Fibroblast of villous mesenchyme (primary cell): Measurements from ENCODE around the gene ADGRB3. TPM values are rescaled to one million over a fixed set of nuclear protein-coding genes. Genes with fewer than 3 reads are reported as not detected.

ENCODE experiments used
- DNase-seq: peaks from one replicate; pipeline ENCODE4 v3.0.0-alpha.2; 2010; ENCODE audit warnings: low read depth
- H3K4me3 ChIP-seq: 2 replicates; pipeline ENCODE4 v1.5.1; 2011; ENCODE audit warnings: low read depth, mild to moderate bottlenecking, low read length
- total RNA-seq: library from RNA; depleted of rRNA; stranded (reverse); fragments of >200 nt; gene quantifications from 2 replicates; pipeline ENCODE4 v1.2.3, GENCODE V29; 2012
- TF ChIP-seq, protein P1 (sequence below): IDR thresholded peaks from 2 replicates; pipeline ENCODE4 v1.5.1; 2012; ENCODE audit warnings: low read depth, mild to moderate bottlenecking, low read length; ENCODE audit not compliant: insufficient read depth

ADGRB3 gene
- total RNA-seq, 1 donor, result under 0.01 TPM

DNA sequence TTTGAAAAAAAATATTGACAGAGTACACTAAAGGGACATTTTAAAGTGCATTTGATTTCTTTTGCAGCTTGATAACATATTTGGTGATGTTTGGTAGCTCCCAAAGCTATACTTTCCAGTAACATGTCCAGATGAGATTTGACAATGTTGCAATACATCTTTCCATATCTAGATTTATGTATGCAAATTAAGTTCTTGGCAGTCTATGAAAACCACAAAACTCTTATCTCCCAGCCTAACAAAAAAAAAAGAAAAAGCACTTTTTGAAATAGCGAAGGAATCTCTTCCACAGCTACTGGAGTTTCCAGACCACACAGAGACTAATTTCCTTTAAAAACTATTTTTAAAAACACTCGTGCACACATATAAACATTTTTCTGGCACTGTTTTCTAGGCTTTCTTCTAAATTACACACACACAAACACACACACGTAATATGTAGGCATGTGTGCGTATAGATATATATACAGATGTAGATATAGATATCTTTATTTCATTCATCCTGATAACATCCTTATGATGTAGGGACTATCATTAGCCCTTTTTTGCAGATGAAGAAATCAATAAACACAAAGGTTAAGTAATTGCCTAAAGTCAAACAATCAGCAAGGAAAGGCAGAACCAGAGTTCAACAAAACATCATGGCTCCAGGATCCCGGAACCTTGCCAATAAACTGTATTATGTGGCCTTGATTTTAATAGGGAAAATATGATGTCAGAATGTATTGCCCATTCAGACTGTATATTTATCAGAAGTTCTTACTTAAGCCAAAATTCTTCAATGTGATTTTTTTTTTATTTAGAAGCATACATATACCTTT lies 93.3 kb downstream of the ADGRB3 start:
- H3K4me3 ChIP-seq, result no peak overlapping the region
- DNase-seq, result no peak
- TF ChIP-seq, protein P1, sequence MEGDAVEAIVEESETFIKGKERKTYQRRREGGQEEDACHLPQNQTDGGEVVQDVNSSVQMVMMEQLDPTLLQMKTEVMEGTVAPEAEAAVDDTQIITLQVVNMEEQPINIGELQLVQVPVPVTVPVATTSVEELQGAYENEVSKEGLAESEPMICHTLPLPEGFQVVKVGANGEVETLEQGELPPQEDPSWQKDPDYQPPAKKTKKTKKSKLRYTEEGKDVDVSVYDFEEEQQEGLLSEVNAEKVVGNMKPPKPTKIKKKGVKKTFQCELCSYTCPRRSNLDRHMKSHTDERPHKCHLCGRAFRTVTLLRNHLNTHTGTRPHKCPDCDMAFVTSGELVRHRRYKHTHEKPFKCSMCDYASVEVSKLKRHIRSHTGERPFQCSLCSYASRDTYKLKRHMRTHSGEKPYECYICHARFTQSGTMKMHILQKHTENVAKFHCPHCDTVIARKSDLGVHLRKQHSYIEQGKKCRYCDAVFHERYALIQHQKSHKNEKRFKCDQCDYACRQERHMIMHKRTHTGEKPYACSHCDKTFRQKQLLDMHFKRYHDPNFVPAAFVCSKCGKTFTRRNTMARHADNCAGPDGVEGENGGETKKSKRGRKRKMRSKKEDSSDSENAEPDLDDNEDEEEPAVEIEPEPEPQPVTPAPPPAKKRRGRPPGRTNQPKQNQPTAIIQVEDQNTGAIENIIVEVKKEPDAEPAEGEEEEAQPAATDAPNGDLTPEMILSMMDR, result no peak

DNA sequence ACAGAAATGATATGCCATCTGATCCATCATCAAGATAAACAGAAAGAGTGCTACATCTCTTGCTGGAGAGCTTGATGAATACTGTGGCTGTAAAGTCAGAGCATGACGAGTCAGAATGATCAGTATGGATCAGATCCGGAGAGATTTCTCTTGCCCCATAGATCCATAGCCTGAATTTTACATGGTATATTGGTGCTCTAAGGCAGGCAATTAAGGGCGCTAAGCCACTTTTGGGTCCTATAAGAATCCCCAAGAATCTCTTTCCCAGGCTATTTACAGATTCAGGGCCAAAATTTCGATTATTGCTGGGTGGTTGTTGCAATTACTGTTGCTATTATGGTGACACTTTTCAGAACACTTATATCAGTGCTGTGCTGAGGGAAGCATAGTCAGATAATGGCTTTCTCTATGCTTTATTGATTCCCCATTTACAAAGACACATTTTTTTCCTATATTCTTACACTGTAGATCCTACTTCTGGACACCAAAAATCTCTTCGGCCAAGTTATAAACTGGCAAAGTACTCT lies 94.4 kb downstream of the ADGRB3 start:
- H3K4me3 ChIP-seq, result no peak overlapping the region
- DNase-seq, result no peak
- TF ChIP-seq, protein P1, result no peak

DNA sequence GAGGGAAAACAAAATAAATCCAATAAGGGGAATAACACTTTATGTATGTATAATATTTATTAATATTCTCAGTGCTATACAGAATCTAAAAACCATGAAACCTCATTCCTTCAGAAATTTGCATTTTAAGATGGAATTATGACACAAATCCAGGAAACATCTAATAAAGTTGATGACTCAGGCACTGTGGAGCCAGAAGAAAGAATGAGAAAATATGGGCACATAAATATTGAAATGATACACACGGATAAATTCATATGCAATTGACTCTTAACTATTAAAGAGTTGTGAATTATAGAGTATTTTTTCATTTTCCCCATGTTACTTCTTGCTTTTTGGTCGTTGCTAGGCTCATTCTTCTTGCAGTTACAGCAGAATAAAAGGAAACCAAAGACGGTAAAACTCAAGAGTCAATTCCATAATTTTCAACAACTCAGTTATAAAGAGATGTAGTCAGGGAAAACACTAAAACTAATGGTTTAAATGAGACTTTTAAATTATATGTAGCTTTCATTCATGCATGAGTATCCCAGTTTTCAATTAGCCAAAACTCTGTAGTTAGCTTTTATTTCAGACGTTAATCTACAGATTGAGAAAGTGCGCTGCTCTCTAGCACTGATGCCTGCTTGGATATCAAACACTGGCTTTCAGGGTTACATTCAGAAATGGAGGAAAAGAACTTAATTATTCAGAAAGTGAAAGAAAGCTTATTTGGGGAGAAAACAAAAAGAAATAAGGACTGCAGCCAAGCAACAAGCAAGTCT lies 95.4 kb downstream of the ADGRB3 start:
- no peak for DNase-seq
- TF ChIP-seq, protein P1, result no peak
- H3K4me3 ChIP-seq, result no peak overlapping the region

DNA sequence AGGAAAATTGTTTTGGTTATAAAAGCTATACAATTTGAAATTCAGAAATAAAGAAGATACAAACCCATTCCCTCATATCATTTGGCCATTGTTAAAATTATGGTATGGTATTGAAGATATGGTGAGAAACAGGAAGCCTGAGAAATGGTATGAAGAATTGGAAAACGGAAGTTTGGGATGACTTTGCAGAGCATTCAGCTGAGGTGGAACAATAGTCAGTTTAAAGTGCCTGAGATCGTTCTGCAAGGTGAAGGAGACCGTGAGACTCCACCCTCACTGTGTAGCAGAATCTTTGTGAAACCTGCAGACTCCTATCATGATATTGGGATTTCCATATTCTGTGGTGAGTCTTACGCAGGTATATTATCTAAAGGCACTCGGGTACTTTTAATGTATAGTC lies 97.3 kb downstream of the ADGRB3 start:
- H3K4me3 ChIP-seq, result no peak overlapping the region
- no peak for DNase-seq
- TF ChIP-seq, protein P1, result no peak

DNA sequence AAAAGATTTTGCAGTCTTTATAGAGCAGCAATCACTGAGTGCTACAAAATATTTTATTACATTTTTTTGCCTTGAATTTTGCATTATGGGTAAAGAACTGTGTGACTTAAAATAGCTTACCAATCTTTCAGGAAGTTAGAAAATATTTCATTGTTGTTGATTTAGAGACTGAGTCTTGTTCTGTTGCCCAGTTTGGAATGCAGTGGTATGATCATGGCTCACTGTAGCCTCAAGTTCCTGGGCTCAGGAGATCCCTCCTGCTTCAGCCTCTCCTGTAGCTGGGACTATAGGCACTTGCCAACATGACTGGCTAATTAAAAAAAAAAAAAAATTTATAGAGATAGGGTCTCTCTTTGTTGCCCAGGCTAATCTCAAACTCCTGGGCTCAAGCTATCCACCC lies 100.8 kb downstream of the ADGRB3 start:
- DNase-seq, result no peak
- TF ChIP-seq, protein P1, result no peak
- no peak overlapping the region for H3K4me3 ChIP-seq

DNA sequence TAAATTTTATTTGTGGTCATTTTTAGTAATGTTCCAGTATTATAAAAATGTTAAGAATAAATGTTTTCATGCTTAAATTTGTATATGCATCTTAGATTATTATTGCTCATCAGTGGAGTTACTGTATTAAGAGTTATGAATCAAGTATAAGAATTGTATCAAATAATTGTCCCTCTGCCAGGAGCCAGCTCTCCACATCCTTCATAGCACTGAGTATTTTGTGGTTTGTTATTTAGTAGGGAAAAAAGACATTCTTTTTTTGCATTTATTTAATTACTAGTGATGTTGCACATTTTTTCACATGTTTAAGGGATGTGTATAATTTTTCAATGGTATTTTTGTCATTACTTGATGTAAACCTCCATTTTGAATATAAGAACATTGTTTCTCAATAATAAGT lies 102.0 kb downstream of the ADGRB3 start:
- no peak overlapping the region for H3K4me3 ChIP-seq
- DNase-seq, result no peak
- TF ChIP-seq, protein P1, result no peak
